GM18505 (cell line): ENCODE measurements around the gene CACNG5.

ENCODE experiments used
- ATAC-seq: cut with Tn5 transposase; IDR thresholded peaks from one replicate; pipeline ENCODE4 v1.9.1; 2021; ENCODE audit not compliant: unreplicated experiment
- POLR2A ChIP-seq: IDR thresholded peaks from 4 replicates; pipeline ENCODE4 v1.6.1; 2011; ENCODE audit warnings: borderline replicate concordance; ENCODE audit not compliant: insufficient read depth, insufficient read length; ENCODE audit errors: extremely low read depth

Gene CACNG5, protein sequence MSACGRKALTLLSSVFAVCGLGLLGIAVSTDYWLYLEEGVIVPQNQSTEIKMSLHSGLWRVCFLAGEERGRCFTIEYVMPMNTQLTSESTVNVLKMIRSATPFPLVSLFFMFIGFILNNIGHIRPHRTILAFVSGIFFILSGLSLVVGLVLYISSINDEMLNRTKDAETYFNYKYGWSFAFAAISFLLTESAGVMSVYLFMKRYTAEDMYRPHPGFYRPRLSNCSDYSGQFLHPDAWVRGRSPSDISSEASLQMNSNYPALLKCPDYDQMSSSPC

DNA sequence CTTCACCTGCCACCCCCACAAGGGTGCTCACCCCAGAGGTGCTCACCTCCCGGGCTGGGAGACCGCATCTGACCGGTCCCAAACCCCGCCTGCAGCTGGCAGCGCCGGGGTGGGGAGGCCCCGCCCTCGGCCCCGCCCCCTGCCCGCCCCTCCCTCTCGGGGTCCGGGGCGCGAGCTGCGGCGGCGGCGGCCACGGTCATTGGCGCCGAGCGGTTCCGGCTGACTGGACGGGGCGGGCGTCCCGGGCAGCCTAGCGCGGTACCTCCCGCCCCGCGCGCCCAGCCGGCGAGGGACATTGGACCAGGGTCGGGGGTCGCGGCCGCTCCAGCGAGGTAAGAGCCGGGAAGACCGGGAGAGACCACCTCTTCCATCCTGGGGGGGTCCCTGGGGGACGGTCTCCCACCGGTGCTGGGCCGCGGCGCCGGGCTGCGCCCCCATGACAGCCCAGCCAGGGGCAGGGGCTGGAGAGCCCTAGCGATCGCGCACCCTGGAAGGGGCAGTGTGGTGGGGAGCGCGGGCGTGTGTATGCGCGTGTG is at the start of gene CACNG5:
TSS of gene CACNG5 (plus strand) at position 199 of the 536 bp plus-strand sequence. CDS start 42,216 bp downstream, outside the sequence.
- ATAC-seq: no peak
- no peak for TF ChIP-seq POLR2A

DNA sequence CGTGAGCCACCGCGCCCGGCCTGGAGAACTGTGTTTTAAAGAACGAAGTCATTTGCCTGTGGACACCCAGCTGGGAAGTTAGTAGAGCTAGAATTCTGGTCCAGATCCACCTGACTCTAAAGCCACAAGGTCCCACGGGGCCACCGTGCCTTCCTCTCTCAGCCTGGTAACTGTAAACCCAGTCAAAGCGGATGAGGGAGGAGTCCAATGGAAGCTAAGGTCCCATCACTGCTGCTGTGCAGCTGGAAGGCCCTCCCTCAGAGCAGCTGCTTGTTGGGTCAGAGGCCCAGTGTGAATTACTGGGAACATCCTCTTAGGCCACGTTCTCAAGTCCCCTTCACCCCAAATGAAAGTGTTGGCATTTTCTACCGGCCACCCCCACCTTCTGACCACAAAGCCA is 48.8 kb upstream of the CACNG5 start:
- ATAC-seq: no peak

DNA sequence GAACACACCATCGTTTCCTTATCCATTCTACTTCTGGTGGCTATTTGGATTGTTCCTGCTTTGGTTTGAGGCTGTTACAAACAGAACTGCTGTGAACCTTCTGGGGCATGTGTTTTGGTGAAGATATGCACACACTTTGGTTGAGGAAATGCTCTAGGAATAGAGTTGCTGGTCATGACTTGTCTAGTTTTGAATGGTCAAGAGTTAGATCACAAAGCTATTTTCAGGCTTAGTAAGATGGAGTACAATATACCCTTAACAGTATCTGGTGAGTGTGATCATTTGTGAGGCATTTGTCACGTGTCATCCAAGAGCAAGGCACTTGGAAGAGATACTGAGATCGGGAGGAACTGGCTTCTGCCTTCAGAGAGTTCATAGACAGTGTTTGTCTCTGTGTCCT is 47.0 kb upstream of the CACNG5 start:
- no peak for TF ChIP-seq POLR2A
- ATAC-seq: no peak

More for the DNA sequence above, 48.8 kb upstream of the CACNG5 start:
- no peak for TF ChIP-seq POLR2A

DNA sequence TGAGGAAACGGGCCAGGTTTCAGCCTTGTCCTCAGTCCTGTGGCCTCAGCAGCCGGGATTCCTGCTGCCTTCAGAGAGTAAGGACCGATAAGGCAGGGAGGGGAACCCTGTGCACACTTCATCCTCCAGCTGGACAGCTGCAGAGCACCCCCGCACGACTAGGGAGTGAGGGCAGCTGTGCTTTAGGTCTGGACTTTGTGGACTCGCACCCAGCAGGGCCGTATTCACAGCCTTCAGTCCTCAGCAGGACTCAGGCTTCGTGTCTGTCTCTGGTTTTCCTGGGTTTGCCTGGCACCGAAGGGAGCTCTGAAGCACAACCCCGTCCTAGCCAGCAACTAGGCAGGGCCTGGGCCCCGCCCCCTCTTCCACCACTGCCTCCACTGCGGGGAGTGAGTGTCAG is 45.8 kb upstream of the CACNG5 start:
- no peak for TF ChIP-seq POLR2A
- no peak for ATAC-seq

DNA sequence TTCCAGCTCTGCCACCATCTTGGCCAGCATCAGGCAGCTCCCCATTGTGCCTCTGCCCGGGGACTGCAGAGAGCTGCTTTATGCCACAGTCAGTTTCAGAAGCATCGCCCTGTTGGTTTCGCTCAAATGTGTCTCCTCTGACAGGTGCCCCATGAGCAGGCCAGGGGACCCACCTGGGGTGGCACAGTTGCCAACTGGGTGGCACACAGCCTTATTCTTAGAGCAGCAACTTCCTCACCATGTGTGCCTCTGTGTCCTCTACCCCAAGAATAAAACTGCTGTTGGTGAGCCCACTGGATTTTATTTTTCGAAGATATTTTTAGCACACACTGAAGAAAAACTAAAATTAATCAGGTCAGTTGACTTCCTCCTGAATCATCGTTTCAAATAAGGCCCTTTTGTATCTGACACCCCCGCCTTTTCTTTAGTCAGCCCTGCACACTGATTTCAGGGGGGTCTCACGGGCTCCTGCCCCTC is 44.9 kb upstream of the CACNG5 start:
- ATAC-seq: no peak
- no peak for TF ChIP-seq POLR2A

DNA sequence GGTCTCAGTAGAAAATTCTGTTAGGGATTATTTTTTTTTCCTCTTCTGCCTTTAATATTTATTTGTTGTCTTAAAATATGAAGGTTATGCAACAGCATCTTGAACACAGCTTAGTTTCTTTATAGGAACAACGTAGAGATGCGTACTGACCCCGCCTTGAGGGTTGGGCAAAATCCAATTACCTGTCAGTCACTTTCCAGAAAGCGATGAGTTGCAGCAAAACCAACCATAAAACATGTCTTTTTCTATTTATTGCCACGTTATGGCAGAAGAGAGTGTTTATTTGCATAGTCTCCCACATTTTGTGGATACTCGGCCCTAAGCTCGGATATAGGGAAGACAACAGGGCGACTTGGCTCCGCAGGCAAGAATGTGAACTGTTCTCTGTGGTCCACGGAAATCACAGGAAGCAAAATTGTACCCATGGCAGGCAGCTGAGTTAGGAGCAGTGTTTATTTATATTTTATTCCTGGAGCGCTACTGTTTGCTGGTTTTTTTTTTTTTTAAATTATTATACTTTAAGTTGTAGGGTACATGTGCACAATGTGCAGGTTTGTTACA is 44.3 kb upstream of the CACNG5 start:
- ATAC-seq: no peak
- no peak for TF ChIP-seq POLR2A

- TF ChIP-seq POLR2A: no peak
These were observed 43.6 kb upstream of the CACNG5 start for GRCh38 chr17:66791347-66791746.

GRCh38 chr17:66793814-66794213 is 41.1 kb upstream of the CACNG5 start:
- ATAC-seq: no peak
- no peak for TF ChIP-seq POLR2A

More at GRCh38 chr17:66791347-66791746, 43.6 kb upstream of the CACNG5 start:
- no peak for ATAC-seq

- no peak for ATAC-seq
- no peak for TF ChIP-seq POLR2A
These were observed 39.4 kb upstream of the CACNG5 start for GRCh38 chr17:66795486-66795885.

DNA sequence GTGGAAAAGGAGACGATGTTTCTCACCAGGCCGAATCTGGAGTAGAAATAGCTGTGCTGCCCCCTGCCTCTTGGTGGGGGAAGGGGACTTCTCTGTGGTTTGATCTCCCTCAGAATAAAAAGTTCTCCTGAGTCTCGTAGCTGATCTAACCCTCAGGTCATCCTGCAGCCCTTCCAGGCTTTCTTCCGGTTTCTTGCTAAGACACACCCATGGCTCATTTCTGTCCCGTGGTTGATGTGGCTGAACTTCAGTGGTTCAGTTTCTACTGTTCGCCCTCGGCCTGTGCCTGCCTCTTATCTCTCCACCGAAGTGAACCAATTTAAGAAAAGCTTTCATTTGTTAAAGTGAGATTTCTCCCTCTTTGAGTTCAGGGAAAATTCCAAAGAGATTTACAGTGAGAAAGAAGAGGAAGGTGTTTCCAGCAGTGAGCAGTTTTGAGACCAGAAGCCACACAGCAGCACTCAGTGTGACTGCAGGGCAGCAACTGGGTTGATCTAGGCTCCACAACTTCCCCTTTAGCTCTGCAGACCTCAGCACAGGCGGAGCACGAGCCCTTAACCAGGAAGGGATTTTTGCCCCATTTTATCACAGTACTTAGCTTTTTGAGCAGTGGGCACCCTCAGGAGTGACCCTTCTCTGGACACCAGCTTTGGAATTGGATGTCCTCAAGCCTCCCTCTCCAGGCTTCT is 34.9 kb upstream of the CACNG5 start:
- no peak for ATAC-seq
- TF ChIP-seq POLR2A: no peak

DNA sequence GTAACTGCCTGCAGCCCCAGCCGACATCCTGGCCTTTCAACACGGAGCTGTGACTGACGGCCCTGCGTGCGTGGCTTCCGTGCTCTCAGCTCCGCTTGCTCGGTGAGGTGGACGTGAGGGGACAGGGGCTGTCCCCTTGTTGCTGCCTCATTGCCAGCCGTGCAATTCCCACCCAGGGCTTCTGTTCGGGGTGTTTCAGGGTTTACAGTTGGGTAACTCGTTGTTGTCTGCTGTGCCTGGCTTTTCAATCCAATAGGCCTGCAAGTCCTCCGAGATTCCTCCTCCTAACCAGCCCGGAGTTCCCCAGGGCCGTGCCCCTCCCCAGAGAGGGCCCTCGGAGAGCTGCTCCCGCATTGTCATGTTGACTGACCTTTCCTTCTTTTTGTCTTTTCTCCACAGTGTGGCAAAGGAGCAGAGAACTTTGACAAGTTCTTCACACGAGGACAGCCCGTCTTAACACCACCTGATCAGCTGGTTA is 31.4 kb upstream of the CACNG5 start:
- no peak for TF ChIP-seq POLR2A

GRCh38 chr17:66805567-66805966 is 29.4 kb upstream of the CACNG5 start:
- ATAC-seq: no peak

More for the DNA sequence above, 31.4 kb upstream of the CACNG5 start:
- ATAC-seq: no peak

DNA sequence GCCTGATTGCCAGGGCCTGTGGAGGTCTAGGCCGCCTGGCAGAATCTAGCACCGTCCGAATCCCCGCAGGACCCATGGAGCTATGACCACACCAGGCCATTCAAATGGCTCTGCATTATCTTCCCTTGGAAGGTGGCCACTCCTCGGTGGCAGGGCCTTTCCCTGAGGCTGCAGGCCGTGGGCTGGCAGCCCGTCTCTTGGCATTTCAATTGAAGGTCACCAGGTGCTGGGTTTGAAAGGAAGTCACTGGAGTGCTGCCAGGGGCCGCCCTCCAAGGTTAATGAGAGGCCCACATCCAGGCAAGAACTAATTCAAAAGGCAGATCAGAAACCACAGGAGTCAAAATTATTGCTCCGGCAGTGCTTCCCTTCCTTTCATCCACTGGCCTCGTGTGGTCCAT is 27.7 kb upstream of the CACNG5 start:
- no peak for ATAC-seq
- TF ChIP-seq POLR2A: no peak

More at GRCh38 chr17:66805567-66805966, 29.4 kb upstream of the CACNG5 start:
- no peak for TF ChIP-seq POLR2A

DNA sequence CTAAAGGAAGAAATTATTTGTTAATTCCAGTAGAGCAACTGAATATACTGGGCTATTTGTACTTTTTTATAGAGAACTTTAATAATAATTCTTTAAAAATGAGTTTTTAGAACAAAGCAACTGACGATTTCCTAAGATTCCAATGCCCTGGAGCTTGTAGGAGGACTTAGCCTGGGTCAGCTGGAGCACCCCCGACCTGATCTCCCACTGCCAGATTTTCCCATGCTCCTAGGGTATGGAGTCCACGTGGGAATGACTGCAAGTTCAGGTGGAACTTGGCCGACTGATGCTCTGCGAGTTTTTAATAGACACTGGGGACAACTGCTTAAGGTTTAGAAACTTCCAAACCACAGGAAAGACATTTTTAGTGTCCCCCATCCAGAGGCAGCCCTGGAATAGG is 25.5 kb upstream of the CACNG5 start:
- no peak for TF ChIP-seq POLR2A

GRCh38 chr17:66810951-66811682 is 23.8 kb upstream of the CACNG5 start:
- ATAC-seq: no peak

More for the DNA sequence above, 25.5 kb upstream of the CACNG5 start:
- ATAC-seq: no peak

More at GRCh38 chr17:66810951-66811682, 23.8 kb upstream of the CACNG5 start:
- TF ChIP-seq POLR2A: no peak
